ENCODE results near the gene DBN1. TPM values are rescaled to one million over a fixed set of nuclear protein-coding genes. Genes with fewer than 3 reads are reported as not detected.

Gene DBN1
- total and polyA plus RNA-seq, 4 donors = 23.7 to 140 (median 67.6) TPM

DNA sequence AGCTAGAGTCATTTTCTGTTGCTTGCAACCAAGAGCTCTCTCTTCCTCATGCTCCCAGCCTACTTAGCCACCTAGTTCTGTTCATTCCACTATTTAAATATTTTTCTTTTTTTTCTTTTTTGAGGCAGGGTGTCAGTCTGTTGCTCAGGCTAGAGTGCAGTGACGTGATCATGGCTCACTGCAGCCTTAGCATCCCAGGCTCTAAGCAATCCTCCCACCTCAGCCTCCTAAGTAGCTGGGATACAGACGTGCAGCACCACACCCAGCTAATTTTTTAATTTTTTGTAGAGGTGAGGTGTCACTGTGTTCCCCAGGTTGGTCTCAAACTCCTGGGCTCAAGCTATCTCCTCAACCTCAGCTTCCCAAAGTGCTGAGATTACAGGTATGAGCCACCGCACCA, 59.0 kb downstream of the DBN1 start:
- Histone ChIP-seq H3K27ac (ENCODE audit: low read depth in 1 of 2, low read length in 2 of 2) (no peak overlapping the region), H3K9me3 (ENCODE audit: control insufficient read depth, low read length) (no peaks in the 10 kb centered on the region), H3K36me3 (ENCODE audit: control insufficient read depth in 1 of 2, insufficient read depth in 2 of 2, low read length in 1 of 2) (no peaks in the 10 kb centered on the region), H3K4me1 (ENCODE audit: control insufficient read depth in 1 of 2, insufficient read depth in 2 of 2, low read length in 2 of 2) (no peaks in the 10 kb centered on the region), H3K27me3 (ENCODE audit: control insufficient read depth in 1 of 2, insufficient read depth in 2 of 2, low read length in 1 of 2) (no peaks in the 10 kb centered on the region), H3K4me3 (ENCODE audit: low read length in 2 of 2) (no peak overlapping the region)
- DNase-seq = no peak
- ATAC-seq (ENCODE audit: low FRiP score) = no peak
- WGBS, 2 donors = 76 to 82% methylated on average over 3 of the region's 3 CpGs
- intact Hi-C loops (cut with DNase I) = no loop called here

DNA sequence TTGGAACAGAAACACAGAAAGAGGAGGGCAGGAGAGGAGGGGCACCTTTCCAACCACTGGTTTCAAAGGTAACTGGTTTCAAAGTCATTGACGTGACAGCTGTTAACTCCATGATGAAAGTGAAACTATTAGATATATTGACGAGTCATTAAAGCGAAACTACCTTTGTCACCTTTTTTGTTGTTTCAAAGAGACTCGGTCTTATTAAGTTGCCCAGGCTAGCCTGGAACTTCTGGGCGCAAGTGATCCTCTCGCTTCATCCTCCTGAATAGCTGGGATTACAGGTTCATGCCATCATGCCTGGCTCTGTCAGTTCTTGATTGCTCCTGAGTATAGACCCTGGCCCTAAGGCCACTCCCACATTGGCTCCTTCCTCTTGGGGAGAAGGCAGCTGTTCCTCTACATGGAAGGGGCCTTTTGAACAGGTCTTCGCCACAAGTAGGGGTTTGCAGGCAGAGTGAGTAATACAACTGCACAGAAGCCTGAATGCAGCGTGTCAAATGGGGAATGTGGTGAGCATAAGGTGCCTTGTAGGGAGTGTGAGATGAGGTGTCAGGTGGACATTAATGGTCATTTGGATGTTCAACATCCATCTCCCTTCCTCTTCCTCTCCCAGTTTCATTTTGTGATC, 60.7 kb downstream of the DBN1 start:
- DNase-seq = no peak
- Histone ChIP-seq H3K27me3 (ENCODE audit: control insufficient read depth in 1 of 2, insufficient read depth in 2 of 2, low read length in 1 of 2) (no peaks in the 10 kb centered on the region), H3K36me3 (ENCODE audit: control insufficient read depth in 1 of 2, insufficient read depth in 2 of 2, low read length in 1 of 2) (no peaks in the 10 kb centered on the region), H3K4me1 (ENCODE audit: control insufficient read depth in 1 of 2, insufficient read depth in 2 of 2, low read length in 2 of 2) (no peaks in the 10 kb centered on the region), H3K27ac (ENCODE audit: low read depth in 1 of 2, low read length in 2 of 2) (no peak overlapping the region), H3K4me3 (ENCODE audit: low read length in 2 of 2) (no peak overlapping the region), H3K9me3 (ENCODE audit: control insufficient read depth, low read length) (no peaks in the 10 kb centered on the region)
- no peak for ATAC-seq (ENCODE audit: low FRiP score)
- intact Hi-C loops (cut with DNase I) = no loop called here
- WGBS, 2 donors = 83 to 87% methylated on average over 8 of the region's 8 CpGs

DNA sequence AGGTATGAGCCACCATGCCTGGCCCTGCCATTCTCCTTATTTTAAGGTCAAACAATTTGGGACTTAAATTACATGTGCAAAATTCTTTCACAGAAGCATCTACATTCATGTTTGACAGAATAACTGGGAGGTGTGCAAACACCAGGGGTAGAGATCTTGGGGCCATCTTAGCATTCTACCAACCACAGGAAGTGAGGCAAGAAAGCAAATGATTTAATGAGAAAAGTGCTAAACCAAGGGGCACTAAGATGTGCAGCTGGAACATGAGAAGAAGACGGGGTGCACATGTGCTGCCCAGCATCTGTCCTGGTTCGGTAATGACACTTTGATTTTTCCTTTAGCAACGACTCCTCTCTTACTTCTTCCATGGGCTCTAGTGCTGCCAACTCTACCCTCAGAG, 62.9 kb downstream of the DBN1 start:
- H3K36me3 ChIP-seq (ENCODE audit: control insufficient read depth in 1 of 2, insufficient read depth in 2 of 2, low read length in 1 of 2) = no peaks in the 10 kb centered on the region
- H3K27me3 ChIP-seq (ENCODE audit: control insufficient read depth in 1 of 2, insufficient read depth in 2 of 2, low read length in 1 of 2) = no peaks in the 10 kb centered on the region
- WGBS, 2 donors = 89 to 92% methylated on average over 3 of the region's 3 CpGs
- H3K9me3 ChIP-seq (ENCODE audit: control insufficient read depth, low read length) = no peaks in the 10 kb centered on the region
- H3K4me3 ChIP-seq (ENCODE audit: low read length in 2 of 2) = no peak overlapping the region
- no peaks in the 10 kb centered on the region for H3K4me1 ChIP-seq (ENCODE audit: control insufficient read depth in 1 of 2, insufficient read depth in 2 of 2, low read length in 2 of 2)
- H3K27ac ChIP-seq (ENCODE audit: low read depth in 1 of 2, low read length in 2 of 2) = no peak overlapping the region
- ATAC-seq (ENCODE audit: low FRiP score) = no peak
- intact Hi-C loops (cut with DNase I) = no loop called here
- DNase-seq = no peak

DNA sequence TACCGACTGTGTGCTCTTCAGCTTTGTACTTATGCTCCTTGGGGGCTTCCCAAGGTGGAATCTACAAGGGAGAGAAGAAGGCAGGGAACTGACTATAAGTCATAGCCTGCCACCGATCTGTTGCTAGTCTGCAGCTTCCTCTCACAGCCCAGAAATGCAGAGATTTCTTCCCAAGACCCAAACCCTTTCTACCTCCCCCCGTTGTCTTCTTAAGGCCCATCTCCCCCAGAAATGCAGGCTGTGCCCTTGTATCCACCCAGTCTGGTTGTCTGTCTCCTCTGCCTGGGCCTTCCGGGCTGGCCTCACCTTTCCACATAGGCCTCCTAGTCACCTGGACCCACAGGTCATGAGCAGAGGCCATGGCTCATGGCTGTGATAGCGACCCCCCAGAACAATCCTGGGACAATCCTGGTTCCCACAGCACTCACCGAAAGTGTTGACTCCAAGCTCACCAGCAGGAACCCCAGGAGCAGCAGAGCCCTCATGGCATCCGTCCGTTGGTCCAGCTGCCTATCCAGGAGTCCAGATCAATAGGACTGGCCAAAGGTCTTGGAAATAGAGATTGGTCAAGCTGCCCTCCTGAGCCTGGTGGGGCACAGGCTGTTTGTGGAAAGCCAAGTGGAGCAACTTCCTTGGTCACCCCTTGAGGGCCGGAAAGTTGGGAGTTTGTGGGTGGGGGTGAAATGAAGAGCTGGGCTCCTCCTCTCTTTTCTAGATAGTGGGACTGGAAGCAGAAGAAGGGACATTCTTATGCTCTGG, 64.2 kb downstream of the DBN1 start, which contains the start of gene F12:
Gene F12, minus strand, starts transcription at position 522 of the 759 bp plus-strand sequence. Its CDS starts 37 bp downstream, at position 485.
- Histone ChIP-seq H3K27me3 (ENCODE audit: control insufficient read depth in 1 of 2, insufficient read depth in 2 of 2, low read length in 1 of 2) (no peaks in the 10 kb centered on the region), H3K4me1 (ENCODE audit: control insufficient read depth in 1 of 2, insufficient read depth in 2 of 2, low read length in 2 of 2) (no peaks in the 10 kb centered on the region), H3K4me3 (ENCODE audit: low read length in 2 of 2) (no peak within 1 kb of the TSS), H3K36me3 (ENCODE audit: control insufficient read depth in 1 of 2, insufficient read depth in 2 of 2, low read length in 1 of 2) (no peaks in the 10 kb centered on the region), H3K27ac (ENCODE audit: low read depth in 1 of 2, low read length in 2 of 2) (no peak within 1 kb of the TSS), H3K9me3 (ENCODE audit: control insufficient read depth, low read length) (no peaks in the 10 kb centered on the region)
- DNase-seq (no peak), ATAC-seq (ENCODE audit: low FRiP score) (no peak)
- intact Hi-C loops (cut with DNase I) = no loop called here
- 90 to 92% methylated on average over 9 of the region's 9 CpGs for WGBS, 2 donors

Other genes starting within 250 kb of the DBN1 start
- gene RAB24, start 169.9 kb downstream of the DBN1 start, total RNA-seq = 10 to 100 TPM; 19.6 to 28.7 TPM
- gene RAB24, start 169.9 kb downstream of the DBN1 start, polyA plus RNA-seq = 10 to 100 TPM; 49.6 to 80.7 TPM
- gene PRELID1, start 169.8 kb downstream of the DBN1 start, total RNA-seq = 10 to 100 TPM; 57.2 to 72.7 TPM
- gene PRELID1, start 169.8 kb downstream of the DBN1 start, polyA plus RNA-seq = 100 to 1,000 TPM in 1 of 2 donors, 10 to 100 TPM in 1; 91.0 to 104 TPM
- 1 to 10 TPM; 9.1 to 9.2 TPM for gene MXD3, start 161.7 kb downstream of the DBN1 start, total RNA-seq
- 10 to 100 TPM in 1 of 2 donors, 1 to 10 TPM in 1; 4.1 to 52.6 TPM for gene MXD3, start 161.7 kb downstream of the DBN1 start, polyA plus RNA-seq
- 10 to 100 TPM; 86.2 to 89.0 TPM for gene LMAN2, start 122.0 kb downstream of the DBN1 start, total RNA-seq
- gene LMAN2, start 122.0 kb downstream of the DBN1 start, polyA plus RNA-seq = 100 to 1,000 TPM; 142 to 145 TPM
- gene RGS14, start 115.7 kb downstream of the DBN1 start, total RNA-seq = 10 to 100 TPM in 1 of 2 donors, 1 to 10 TPM in 1; 8.8 to 15.0 TPM
- 1 to 10 TPM; 5.7 to 9.4 TPM for gene RGS14, start 115.7 kb downstream of the DBN1 start, polyA plus RNA-seq
- not detected for gene SLC34A1, start 89.2 kb downstream of the DBN1 start, total RNA-seq
- not detected for gene SLC34A1, start 89.2 kb downstream of the DBN1 start, polyA plus RNA-seq
- not detected for gene PFN3, start 73.0 kb downstream of the DBN1 start, total RNA-seq
- not detected for gene PFN3, start 73.0 kb downstream of the DBN1 start, polyA plus RNA-seq
- gene F12, start 64.1 kb downstream of the DBN1 start, total RNA-seq = under 1 TPM; 0.23 to 0.33 TPM
- gene F12, start 64.1 kb downstream of the DBN1 start, polyA plus RNA-seq = 1 to 10 TPM in 1 of 2 donors, not detected in 1; 1.8 TPM
- 10 to 100 TPM; 26.8 to 27.6 TPM for gene GRK6, start 47.0 kb downstream of the DBN1 start, total RNA-seq
- 10 to 100 TPM; 13.0 to 14.1 TPM for gene GRK6, start 47.0 kb downstream of the DBN1 start, polyA plus RNA-seq
- gene PRR7, start 26.8 kb downstream of the DBN1 start, total RNA-seq = 1 to 10 TPM; 1.9 to 2.0 TPM
- gene PRR7, start 26.8 kb downstream of the DBN1 start, polyA plus RNA-seq = under 1 TPM in 1 of 2 donors, not detected in 1; 0.74 TPM
- 100 to 1,000 TPM; 510 to 729 TPM for gene PDLIM7, start 24.0 kb upstream of the DBN1 start, total RNA-seq
- gene PDLIM7, start 24.0 kb upstream of the DBN1 start, polyA plus RNA-seq = 1,000 to 10,000 TPM in 1 of 2 donors, 100 to 1,000 TPM in 1; 184 to 1,248 TPM
- 10 to 100 TPM; 15.0 to 21.6 TPM for gene DOK3, start 36.2 kb upstream of the DBN1 start, total RNA-seq
- 1 to 10 TPM; 2.7 to 4.4 TPM for gene DOK3, start 36.2 kb upstream of the DBN1 start, polyA plus RNA-seq
- 10 to 100 TPM; 45.0 to 54.9 TPM for gene DDX41, start 43.3 kb upstream of the DBN1 start, total RNA-seq
- gene DDX41, start 43.3 kb upstream of the DBN1 start, polyA plus RNA-seq = 10 to 100 TPM; 46.5 to 95.4 TPM
- gene FAM193B, start 80.9 kb upstream of the DBN1 start, total RNA-seq = 100 to 1,000 TPM in 1 of 2 donors, 10 to 100 TPM in 1; 67.5 to 113 TPM
- gene FAM193B, start 80.9 kb upstream of the DBN1 start, polyA plus RNA-seq = 100 to 1,000 TPM in 1 of 2 donors, 10 to 100 TPM in 1; 49.5 to 533 TPM
- gene TMED9, start 118.6 kb upstream of the DBN1 start, total RNA-seq = 100 to 1,000 TPM; 119 to 137 TPM
- 100 to 1,000 TPM; 110 to 124 TPM for gene TMED9, start 118.6 kb upstream of the DBN1 start, polyA plus RNA-seq
- gene B4GALT7, start 126.5 kb upstream of the DBN1 start, total RNA-seq = 10 to 100 TPM; 18.9 to 22.6 TPM
- 10 to 100 TPM; 19.0 to 36.8 TPM for gene B4GALT7, start 126.5 kb upstream of the DBN1 start, polyA plus RNA-seq

Data from aorta (tissue), 5 donors.